ENCODE results near the gene IRF6. TPM values are rescaled to one million over a fixed set of nuclear protein-coding genes. Genes with fewer than 3 reads are reported as not detected.

The IRF6 gene
- total RNA-seq, 1 donor from 2014 or later = 28.2 TPM

DNA sequence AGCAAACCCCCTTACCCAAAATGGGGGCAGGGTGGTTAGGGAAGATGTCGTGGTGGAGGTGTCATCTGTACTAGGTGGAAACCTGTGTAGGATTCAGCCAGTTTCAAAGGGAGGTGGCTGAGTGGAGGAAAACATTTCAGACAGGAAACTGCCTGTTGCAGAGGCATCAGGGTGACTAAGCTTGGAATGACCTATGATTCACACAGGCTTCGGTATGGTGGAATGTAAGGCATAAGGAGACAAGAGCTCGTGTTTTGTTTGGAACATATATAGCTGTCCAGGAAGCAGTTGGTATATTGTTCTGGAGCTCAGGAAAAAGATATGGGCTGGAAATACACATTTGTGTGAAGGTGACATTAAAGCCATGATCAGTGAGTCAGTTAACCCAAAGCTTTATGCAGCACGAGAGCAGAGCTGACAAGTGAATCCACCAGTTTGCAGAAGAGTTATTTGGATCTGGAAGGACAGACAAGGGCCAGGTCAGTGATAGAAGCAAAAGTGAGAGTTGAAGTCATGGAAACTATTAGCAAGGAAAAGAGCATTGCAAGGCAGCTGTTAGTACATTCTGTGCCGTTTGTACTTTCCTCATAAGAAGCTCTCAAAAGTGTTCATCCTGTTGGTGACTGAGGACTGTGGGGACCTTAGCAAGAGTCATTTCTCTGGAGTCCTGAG is 34.1 kb upstream of the IRF6 start:
- Mint-ChIP-seq H3K36me3 (peaks cover 35% of the 10 kb centered on the region), H3K4me1 (ENCODE audit: unreplicated experiment) (no peaks in the 10 kb centered on the region), H3K27ac (peak overlapping the region; percentile 4), H3K4me3 (no peak overlapping the region), H3K27me3 (no peaks in the 10 kb centered on the region), H3K9me3 (no peaks in the 10 kb centered on the region)
- DNase-seq (ENCODE audit: extremely low spot score, unreplicated experiment) = no peak
- TF ChIP-seq, protein P1, sequence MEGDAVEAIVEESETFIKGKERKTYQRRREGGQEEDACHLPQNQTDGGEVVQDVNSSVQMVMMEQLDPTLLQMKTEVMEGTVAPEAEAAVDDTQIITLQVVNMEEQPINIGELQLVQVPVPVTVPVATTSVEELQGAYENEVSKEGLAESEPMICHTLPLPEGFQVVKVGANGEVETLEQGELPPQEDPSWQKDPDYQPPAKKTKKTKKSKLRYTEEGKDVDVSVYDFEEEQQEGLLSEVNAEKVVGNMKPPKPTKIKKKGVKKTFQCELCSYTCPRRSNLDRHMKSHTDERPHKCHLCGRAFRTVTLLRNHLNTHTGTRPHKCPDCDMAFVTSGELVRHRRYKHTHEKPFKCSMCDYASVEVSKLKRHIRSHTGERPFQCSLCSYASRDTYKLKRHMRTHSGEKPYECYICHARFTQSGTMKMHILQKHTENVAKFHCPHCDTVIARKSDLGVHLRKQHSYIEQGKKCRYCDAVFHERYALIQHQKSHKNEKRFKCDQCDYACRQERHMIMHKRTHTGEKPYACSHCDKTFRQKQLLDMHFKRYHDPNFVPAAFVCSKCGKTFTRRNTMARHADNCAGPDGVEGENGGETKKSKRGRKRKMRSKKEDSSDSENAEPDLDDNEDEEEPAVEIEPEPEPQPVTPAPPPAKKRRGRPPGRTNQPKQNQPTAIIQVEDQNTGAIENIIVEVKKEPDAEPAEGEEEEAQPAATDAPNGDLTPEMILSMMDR (conservative IDR thresholded peaks at IDR 0.05) = no peak

DNA sequence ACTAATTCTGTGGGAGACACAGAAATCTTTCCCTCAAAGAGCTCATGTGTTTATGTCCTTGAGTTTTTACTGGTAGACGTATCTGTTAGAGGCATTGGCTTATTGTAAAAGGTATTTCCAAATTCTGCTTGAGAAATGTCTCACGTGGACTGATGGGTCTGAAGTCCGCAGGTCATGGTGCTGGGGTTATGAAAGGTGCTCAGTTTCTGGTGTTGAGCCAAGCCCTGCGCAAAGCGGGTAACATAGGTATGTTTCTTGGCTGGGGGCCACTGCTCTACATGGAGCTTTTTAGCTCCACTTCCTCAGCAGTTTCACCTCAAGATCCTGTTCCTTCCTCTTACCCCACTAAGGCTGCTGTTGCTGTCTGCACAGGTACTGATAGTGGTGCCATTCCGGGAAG is 32.6 kb upstream of the IRF6 start:
- Mint-ChIP-seq H3K27ac (no peak overlapping the region), H3K27me3 (no peaks in the 10 kb centered on the region), H3K9me3 (no peaks in the 10 kb centered on the region), H3K4me3 (no peak overlapping the region), H3K4me1 (ENCODE audit: unreplicated experiment) (no peaks in the 10 kb centered on the region), H3K36me3 (peaks cover 45% of the 10 kb centered on the region)
- DNase-seq (ENCODE audit: extremely low spot score, unreplicated experiment) = no peak
- TF ChIP-seq, protein P1 (conservative IDR thresholded peaks at IDR 0.05) = no peak

DNA sequence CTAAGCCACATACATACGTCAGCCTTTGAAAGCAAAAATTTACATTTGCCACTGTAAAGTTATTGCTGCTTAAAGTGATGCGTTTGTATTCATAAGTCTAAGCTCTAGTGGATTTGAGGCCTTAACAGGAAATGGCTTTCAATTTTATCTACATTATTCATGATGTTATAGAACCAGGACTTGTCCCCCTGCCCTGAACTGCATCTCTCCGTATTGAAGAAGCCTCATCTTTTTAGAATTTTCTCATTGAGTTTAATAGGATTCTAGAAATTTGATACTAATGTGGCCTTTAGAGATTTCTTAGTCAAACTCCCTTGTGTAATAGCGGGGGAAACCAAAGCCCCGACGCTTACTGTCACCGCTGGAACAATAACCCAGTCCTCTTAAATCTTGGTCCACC is 31.7 kb upstream of the IRF6 start:
- TF ChIP-seq, protein P1 (conservative IDR thresholded peaks at IDR 0.05) = no peak
- no peaks in the 10 kb centered on the region for H3K9me3 Mint-ChIP-seq
- no peak overlapping the region for H3K27ac Mint-ChIP-seq
- no peaks in the 10 kb centered on the region for H3K27me3 Mint-ChIP-seq
- no peak for DNase-seq (ENCODE audit: extremely low spot score, unreplicated experiment)
- H3K36me3 Mint-ChIP-seq = peaks cover 44% of the 10 kb centered on the region
- no peaks in the 10 kb centered on the region for H3K4me1 Mint-ChIP-seq (ENCODE audit: unreplicated experiment)
- H3K4me3 Mint-ChIP-seq = no peak overlapping the region

DNA sequence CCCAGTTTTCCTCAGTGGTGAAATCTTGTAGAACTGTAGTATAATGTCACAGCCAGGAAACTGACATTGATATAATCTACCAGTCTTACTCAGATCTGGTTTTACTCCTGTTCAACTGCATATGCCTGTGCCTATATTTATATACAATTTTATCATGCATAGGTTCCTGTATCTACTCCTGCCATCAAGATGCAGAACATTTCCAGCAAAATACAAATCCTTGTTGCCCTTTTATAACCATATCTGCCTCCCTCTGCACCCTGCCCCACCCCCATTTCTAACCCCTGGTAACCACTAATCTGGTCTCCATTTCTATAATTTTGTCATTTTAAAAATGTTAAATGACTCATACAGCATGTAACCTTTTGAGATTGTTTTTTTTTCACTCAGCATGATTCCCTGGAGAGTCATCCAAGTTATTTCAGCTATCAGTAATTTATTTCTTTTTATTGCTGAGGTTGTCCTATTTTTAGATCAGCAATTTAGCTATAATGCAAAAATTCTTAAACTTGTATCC is 29.9 kb upstream of the IRF6 start:
- TF ChIP-seq, protein P1 (conservative IDR thresholded peaks at IDR 0.05) = no peak
- H3K4me1 Mint-ChIP-seq (ENCODE audit: unreplicated experiment) = no peaks in the 10 kb centered on the region
- no peak for DNase-seq (ENCODE audit: extremely low spot score, unreplicated experiment)
- no peaks in the 10 kb centered on the region for H3K27me3 Mint-ChIP-seq
- peaks cover 38% of the 10 kb centered on the region for H3K36me3 Mint-ChIP-seq
- H3K27ac Mint-ChIP-seq = no peak overlapping the region
- H3K4me3 Mint-ChIP-seq = no peak overlapping the region
- H3K9me3 Mint-ChIP-seq = no peaks in the 10 kb centered on the region

GRCh38 chr1:209831615-209832014 is 25.7 kb upstream of the IRF6 start:
- no peak for DNase-seq (ENCODE audit: extremely low spot score, unreplicated experiment)
- peaks cover 27% of the 10 kb centered on the region for H3K36me3 Mint-ChIP-seq
- peaks cover 5% of the 10 kb centered on the region for H3K9me3 Mint-ChIP-seq
- H3K27me3 Mint-ChIP-seq = no peaks in the 10 kb centered on the region
- peaks cover 21% of the 10 kb centered on the region for H3K4me1 Mint-ChIP-seq (ENCODE audit: unreplicated experiment)
- no peak overlapping the region for H3K4me3 Mint-ChIP-seq
- H3K27ac Mint-ChIP-seq = no peak overlapping the region
- TF ChIP-seq, protein P1 (conservative IDR thresholded peaks at IDR 0.05) = no peak
